Esophagus squamous epithelium (tissue), 4 donors: Measurements from ENCODE around the gene VEPH1.

Experiments used
- POLR2A ChIP-seq, 4 donors: fragments of 450-650 bp; IDR thresholded peaks; one replicate each; pipeline ENCODE4 v1.6.1; 2017; ENCODE audit warnings: antibody characterized with exemption in 4 of 4, mild to moderate bottlenecking in 4 of 4, moderate library complexity in 3 of 4
- TF ChIP-seq, protein P1 (sequence below), 6 experiments: fragments of 450-650 bp in 4 of 6; fragments of 200-600 bp in 2 of 6; sonication (generic) in 2 of 6; IDR thresholded peaks; one replicate each; pipeline ENCODE4 v1.5.1; 2016 to 2019; ENCODE audit warnings: antibody characterized with exemption in 6 of 6, mild to moderate bottlenecking in 4 of 6, moderate library complexity in 4 of 6

DNA sequence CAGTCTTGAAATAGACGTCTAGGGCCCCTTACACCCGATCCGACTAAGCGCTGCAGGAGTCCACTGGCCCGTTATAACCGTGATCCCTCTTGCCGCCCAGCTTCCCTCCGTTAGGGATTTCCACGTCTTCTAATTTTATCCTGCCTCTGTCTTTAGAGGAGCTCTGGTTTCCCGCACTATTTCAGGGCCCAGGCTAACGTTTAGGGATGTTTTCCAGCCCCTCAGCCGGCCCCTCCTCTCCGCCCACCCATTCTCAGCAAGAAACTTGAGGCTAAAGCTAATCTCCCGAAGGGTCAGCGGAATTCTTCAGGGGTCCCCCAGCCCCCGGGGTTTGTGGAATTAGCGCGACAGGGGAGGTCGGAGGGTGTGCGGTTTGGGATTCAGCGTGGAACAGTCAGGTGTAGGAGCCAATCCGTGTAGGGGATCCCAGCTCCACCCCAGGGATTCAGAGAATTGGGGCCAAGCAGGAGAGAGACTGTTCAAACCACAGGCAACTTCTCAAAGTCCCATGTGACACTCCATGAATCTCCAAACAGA, 65.0 kb downstream of the VEPH1 start:
- TF ChIP-seq, protein P1, sequence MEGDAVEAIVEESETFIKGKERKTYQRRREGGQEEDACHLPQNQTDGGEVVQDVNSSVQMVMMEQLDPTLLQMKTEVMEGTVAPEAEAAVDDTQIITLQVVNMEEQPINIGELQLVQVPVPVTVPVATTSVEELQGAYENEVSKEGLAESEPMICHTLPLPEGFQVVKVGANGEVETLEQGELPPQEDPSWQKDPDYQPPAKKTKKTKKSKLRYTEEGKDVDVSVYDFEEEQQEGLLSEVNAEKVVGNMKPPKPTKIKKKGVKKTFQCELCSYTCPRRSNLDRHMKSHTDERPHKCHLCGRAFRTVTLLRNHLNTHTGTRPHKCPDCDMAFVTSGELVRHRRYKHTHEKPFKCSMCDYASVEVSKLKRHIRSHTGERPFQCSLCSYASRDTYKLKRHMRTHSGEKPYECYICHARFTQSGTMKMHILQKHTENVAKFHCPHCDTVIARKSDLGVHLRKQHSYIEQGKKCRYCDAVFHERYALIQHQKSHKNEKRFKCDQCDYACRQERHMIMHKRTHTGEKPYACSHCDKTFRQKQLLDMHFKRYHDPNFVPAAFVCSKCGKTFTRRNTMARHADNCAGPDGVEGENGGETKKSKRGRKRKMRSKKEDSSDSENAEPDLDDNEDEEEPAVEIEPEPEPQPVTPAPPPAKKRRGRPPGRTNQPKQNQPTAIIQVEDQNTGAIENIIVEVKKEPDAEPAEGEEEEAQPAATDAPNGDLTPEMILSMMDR (IDR thresholded peaks at IDR 0.05) = no peak
- TF ChIP-seq POLR2A (IDR thresholded peaks at IDR 0.05) = no peak
